SK-N-SH treated with all-trans-retinoic acid at 6 μM for 48 hours (cell line): ENCODE results near the gene GPR180.

Experiments
- ARNTL ChIP-seq: fragments of 450-650 bp; formaldehyde crosslinking; IDR thresholded peaks from 2 replicates; pipeline ENCODE4 v1.5.0; 2020; ENCODE audit warnings: low read depth, mild to moderate bottlenecking, moderate library complexity, borderline replicate concordance
- BACH2 ChIP-seq: fragments of 250-450 bp; sonication (Bioruptor Pico); IDR thresholded peaks from 2 replicates; pipeline ENCODE4 v1.9.0; 2021; ENCODE audit warnings: mild to moderate bottlenecking, borderline replicate concordance
- CSDC2 ChIP-seq: fragments of 250-450 bp; sonication (Bioruptor Pico); IDR thresholded peaks from 2 replicates; pipeline ENCODE4 v1.5.0; 2020; ENCODE audit warnings: mild to moderate bottlenecking, moderate library complexity
- ISL1 ChIP-seq: fragments of 250-450 bp; sonication (Bioruptor Pico); IDR thresholded peaks from 2 replicates; pipeline ENCODE4 v2.1.2; 2022; ENCODE audit warnings: mild to moderate bottlenecking, moderate library complexity
- PATZ1 ChIP-seq: fragments of 250-450 bp; sonication (Bioruptor Pico); IDR thresholded peaks from 2 replicates; pipeline ENCODE4 v1.8.0; 2020; ENCODE audit warnings: mild to moderate bottlenecking, moderate library complexity, borderline replicate concordance
- RARB ChIP-seq: fragments of 250-450 bp; sonication (Bioruptor Pico); IDR thresholded peaks from 2 replicates; pipeline ENCODE4 v1.8.0; 2021; ENCODE audit warnings: mild to moderate bottlenecking, moderate library complexity
- ZC3H10 ChIP-seq: fragments of 250-450 bp; sonication (Bioruptor Pico); IDR thresholded peaks from 2 replicates; pipeline ENCODE4 v1.5.1; 2021; ENCODE audit warnings: mild to moderate bottlenecking, moderate library complexity
- ZFP3 ChIP-seq: fragments of 250-450 bp; sonication (Bioruptor Pico); IDR thresholded peaks from 2 replicates; pipeline ENCODE4 v1.5.0; 2020; ENCODE audit warnings: mild to moderate bottlenecking, moderate library complexity
- ZFP30 ChIP-seq: fragments of 450-650 bp; formaldehyde crosslinking; IDR thresholded peaks from 2 replicates; pipeline ENCODE4 v1.5.0; 2022; ENCODE audit warnings: mild to moderate bottlenecking, moderate library complexity
- TF ChIP-seq, protein P1 (sequence below): fragments of 250-450 bp; sonication (Bioruptor Pico); IDR thresholded peaks from 2 replicates; pipeline ENCODE4 v1.5.0; 2020; ENCODE audit warnings: mild to moderate bottlenecking, moderate library complexity
- TF ChIP-seq, protein P2 (sequence below): fragments of 250-450 bp; sonication (Bioruptor Pico); IDR thresholded peaks from 2 replicates; pipeline ENCODE4 v1.5.1; 2021; ENCODE audit warnings: mild to moderate bottlenecking, moderate library complexity

- no peak for TF ChIP-seq CSDC2 (CRISPR knock-in tag)
- TF ChIP-seq ZFP30 (CRISPR knock-in tag), result no peak
- TF ChIP-seq ZC3H10, result no peak
- TF ChIP-seq PATZ1 (CRISPR knock-in tag), result no peak
- TF ChIP-seq, protein P1, sequence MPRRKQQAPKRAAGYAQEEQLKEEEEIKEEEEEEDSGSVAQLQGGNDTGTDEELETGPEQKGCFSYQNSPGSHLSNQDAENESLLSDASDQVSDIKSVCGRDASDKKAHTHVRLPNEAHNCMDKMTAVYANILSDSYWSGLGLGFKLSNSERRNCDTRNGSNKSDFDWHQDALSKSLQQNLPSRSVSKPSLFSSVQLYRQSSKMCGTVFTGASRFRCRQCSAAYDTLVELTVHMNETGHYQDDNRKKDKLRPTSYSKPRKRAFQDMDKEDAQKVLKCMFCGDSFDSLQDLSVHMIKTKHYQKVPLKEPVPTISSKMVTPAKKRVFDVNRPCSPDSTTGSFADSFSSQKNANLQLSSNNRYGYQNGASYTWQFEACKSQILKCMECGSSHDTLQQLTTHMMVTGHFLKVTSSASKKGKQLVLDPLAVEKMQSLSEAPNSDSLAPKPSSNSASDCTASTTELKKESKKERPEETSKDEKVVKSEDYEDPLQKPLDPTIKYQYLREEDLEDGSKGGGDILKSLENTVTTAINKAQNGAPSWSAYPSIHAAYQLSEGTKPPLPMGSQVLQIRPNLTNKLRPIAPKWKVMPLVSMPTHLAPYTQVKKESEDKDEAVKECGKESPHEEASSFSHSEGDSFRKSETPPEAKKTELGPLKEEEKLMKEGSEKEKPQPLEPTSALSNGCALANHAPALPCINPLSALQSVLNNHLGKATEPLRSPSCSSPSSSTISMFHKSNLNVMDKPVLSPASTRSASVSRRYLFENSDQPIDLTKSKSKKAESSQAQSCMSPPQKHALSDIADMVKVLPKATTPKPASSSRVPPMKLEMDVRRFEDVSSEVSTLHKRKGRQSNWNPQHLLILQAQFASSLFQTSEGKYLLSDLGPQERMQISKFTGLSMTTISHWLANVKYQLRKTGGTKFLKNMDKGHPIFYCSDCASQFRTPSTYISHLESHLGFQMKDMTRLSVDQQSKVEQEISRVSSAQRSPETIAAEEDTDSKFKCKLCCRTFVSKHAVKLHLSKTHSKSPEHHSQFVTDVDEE, result no peak
- TF ChIP-seq, protein P2, sequence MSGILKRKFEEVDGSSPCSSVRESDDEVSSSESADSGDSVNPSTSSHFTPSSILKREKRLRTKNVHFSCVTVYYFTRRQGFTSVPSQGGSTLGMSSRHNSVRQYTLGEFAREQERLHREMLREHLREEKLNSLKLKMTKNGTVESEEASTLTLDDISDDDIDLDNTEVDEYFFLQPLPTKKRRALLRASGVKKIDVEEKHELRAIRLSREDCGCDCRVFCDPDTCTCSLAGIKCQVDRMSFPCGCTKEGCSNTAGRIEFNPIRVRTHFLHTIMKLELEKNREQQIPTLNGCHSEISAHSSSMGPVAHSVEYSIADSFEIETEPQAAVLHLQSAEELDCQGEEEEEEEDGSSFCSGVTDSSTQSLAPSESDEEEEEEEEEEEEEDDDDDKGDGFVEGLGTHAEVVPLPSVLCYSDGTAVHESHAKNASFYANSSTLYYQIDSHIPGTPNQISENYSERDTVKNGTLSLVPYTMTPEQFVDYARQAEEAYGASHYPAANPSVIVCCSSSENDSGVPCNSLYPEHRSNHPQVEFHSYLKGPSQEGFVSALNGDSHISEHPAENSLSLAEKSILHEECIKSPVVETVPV, result no peak
- no peak for TF ChIP-seq ZFP3 (CRISPR knock-in tag)
- no peak for TF ChIP-seq BACH2 (CRISPR knock-in tag)
- TF ChIP-seq RARB (CRISPR knock-in tag), result no peak
- TF ChIP-seq ARNTL (CRISPR knock-in tag), result no peak
- no peak for TF ChIP-seq ISL1 (CRISPR knock-in tag)
Observed at GRCh38 chr13:94667190-94667589, 65.5 kb downstream of the GPR180 start.
